ENCODE data around the gene TMEM59.
"Not testable (repeated sequence)": the region's sequence is repeated elsewhere in the genome, so short reads cannot be mapped to it uniquely, and the experiment has no call there.

TMEM59 gene

DNA sequence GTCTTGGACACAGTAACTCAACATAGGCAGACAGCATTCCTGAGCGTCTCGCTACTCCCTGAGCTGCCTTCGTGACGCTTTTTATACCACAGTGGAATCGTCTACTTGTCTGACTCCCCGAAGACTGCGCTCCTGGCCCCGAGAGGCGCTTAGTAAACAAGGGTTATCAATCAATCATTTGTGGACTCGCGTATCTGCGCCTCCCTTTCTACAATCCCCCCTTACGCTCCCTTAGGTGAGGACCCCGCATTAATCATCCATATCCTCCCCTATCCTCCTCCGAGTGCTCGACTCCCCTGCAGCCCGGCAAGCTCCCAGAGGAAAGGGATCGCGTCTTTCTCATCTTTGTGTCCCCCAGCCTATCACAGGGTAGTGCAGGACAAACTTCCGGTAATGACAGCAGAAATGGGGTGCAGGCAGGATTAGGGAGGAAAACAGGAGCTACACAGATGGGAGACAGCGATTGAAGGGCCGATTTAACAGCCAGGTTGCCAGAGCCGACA lies 522 bp downstream of the TMEM59 start:
- DNase-seq = peak; percentile 15 to 47

DNA sequence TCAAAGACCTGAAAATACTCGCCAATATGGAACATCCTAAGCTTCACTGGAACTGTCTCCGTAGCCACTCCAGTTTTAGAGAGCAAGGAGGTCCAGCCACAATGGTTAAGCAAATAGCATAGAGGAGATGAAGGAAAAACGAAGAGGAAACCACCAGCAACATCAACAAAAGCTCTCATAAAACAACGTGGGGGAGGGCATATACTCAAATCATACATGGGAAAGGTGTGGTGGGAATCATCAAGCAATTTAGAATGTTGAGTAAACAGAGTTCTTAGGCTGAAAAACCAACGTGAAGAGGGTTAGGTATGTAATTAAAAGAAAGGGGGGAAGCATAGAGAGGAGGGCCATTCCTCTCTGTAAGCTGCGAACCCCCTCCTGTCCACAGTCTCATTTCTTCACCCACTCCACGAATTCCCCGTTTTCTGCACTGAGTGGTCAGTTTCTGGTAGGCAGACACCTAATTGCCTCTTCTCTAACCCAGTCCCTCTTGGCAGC lies 1.0 kb downstream of the TMEM59 start:
- DNase-seq = no peak

DNA sequence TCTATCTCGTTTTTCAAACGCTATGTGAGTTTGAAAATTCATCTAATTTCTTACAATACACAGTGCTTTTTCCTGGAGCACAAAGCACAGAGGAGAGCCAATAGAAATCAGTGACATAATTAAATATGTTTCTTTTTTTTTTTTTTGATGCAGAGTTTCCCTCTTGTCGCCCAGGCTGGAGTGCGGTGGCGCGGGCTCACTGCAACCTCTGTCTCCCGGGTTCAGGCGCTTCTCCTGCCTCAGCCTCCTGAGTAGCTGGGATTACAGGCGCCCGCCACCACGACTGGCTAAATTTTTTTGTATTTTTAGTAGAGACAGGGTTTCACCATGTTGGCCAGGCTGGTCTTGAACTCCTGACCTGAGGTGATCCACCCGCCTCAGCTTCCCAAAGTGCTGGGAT lies 2.6 kb downstream of the TMEM59 start:
- not testable (repeated sequence) for DNase-seq

DNA sequence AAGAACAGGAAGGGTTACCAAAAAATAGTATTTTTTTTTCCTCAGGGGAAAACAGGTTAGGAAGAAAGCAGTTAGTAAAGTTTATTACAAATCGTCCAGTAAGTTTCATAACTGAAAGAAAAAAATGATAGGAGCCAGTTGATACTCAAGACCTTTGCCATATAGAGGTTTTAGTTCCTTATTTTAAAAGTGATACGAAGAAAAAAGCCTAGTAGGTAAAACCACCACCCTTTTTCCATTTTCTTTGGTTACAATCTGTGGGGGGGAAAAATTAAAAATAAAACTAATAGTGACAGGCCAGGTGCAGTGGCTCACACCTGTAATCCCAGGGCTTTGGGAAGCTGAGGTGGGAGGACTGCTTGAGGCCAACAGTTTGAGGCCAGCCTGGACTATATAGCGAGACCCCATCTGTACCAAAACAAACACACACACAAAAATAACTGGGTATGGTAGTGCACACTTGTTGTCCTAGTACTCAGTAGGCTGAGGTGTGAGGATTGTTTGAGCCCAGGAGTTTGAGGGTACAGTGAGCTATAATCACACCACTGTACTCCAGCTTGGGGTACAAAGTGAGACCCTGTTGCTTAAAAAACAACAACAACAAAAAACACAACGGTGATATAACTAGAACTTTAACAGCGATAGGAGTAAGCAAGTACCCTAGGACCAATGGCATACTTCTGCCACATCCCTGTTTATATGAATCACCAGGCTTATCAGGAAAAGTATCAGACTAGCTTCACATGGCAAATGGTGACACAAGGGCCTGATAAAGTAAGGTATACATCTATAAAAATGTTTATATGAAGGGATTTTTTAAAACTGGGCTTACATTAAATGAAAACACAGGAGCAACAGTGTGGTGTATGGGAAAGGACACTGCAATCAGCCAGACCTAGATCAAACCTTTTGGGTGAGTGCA lies 5.4 kb downstream of the TMEM59 start:
- no peak for DNase-seq

DNA sequence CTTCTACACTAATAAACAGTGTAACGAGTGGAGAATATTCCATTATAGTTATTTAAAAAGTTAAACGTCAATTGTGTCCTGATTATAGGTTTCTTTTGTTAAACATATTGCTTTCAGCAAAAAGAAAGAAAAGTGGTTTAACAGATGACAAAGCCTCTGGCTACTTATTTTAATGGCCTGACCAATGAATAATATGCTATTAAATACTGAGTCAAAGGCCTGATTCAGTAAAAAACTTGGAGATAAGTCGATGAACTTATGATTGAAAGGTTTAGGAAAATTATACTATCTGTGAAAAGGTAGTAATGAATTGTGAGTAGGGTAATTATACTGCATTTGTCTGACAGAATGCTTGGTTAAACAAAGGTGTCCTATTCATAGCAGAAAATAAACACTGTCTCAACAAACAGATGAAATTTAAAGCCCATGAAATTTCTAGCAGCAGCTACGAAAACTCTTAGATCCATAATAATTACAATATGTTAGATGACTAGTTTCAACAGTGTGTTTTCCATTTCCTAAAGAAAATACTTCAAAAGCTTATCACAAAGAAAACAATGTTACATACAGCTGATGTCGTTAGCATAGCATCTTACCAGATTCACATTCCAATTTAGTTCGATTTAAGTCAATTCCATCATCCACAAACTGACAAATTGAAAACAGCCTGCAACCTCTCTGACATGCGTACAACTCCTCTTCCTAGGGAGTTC lies 6.2 kb downstream of the TMEM59 start:
- DNase-seq = no peak

- DNase-seq = peak in 1 of 2 donors; percentile 48
These were observed 7.5 kb downstream of the TMEM59 start for GRCh38 chr1:54045496-54045895.

DNA sequence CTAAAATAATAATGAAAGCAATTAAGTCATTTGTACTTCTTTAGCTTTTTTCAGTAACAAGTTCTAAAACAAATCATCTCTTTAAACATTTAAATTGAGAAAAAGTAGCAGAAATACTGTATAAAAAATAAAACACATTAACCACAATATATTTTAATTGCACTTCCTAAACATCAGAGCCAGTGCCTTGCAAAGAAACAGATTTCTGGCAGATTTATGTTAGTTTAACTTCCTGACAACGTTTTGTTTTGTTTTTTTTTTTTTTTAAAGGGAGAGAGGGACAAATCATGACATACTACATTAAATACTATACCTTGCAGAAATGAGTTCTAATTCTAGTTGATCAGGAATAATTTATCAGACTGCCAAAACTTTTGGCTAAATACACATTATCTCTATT lies 11.2 kb downstream of the TMEM59 start:
- DNase-seq = no peak

GRCh38 chr1:54037476-54037875 lies 15.5 kb downstream of the TMEM59 start:
- no peak for DNase-seq

- DNase-seq = peak in 1 of 2 donors; percentile 77
These were observed 24.4 kb downstream of the TMEM59 start for GRCh38 chr1:54028306-54029251.

GRCh38 chr1:54027848-54028247 lies 25.2 kb downstream of the TMEM59 start:
- DNase-seq = no peak

- not testable (repeated sequence) for DNase-seq
These were observed 28.2 kb downstream of the TMEM59 start for GRCh38 chr1:54024811-54025210.

- DNase-seq = no peak
These were observed 28.6 kb downstream of the TMEM59 start for GRCh38 chr1:54024358-54024757.

- not testable (repeated sequence) for DNase-seq
These were observed 33.3 kb downstream of the TMEM59 start for GRCh38 chr1:54019562-54020176.

GRCh38 chr1:54018635-54019034 lies 34.4 kb downstream of the TMEM59 start:
- no peak for DNase-seq

- DNase-seq = no peak
These were observed 35.0 kb downstream of the TMEM59 start, which contains the start of gene LDLRAD1 for GRCh38 chr1:54017979-54018378. Gene LDLRAD1 (minus strand): TSS chr1:54018186. CDS start chr1:54018112, 74 bp downstream.

DNA sequence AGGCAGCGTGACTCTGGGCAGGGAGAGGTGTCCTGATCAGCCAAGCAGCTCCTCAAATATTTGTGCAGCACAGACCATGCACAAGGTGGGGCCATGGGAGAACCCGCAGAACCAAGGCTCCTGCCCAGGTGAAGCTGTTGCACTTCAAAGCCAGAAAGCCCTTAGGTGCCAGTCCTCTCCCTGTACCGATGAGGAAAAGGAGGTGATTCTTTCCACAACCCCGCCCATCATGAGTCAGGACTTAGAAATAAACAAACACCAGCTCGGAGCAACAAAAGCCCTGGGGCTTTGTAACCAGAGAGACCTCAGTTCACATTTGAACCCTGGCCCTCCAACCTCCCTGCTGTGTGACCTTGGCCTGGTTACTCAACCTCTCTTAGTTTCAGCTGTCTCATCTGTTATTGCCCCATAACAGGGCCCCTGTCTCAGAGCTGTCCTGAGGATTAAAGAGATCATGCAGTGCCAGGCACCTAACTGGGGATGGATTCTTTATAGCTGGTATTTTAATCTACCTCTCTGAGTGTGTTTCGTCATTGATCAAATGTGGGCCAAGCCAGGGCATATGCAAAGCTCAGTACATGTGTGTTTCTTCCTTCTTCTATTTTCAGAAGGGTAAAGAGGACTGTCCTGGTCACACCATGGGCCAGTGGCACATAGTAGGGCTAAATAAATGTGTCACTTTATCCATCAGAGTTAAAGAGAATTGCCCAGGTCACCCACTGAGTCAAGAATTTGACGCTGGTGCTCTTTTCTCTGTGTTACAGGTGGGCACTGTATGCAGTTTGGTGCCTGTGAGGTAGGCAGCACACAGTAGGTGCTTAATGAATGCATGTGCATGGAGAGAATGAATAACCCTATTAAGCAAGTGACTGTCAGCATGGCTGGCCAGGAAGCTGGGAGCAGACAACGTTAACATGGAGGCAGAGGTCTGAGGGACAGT lies 36.4 kb downstream of the TMEM59 start:
- no peak for DNase-seq

- DNase-seq = no peak
These were observed 38.9 kb downstream of the TMEM59 start for GRCh38 chr1:54014009-54014629.

DNA sequence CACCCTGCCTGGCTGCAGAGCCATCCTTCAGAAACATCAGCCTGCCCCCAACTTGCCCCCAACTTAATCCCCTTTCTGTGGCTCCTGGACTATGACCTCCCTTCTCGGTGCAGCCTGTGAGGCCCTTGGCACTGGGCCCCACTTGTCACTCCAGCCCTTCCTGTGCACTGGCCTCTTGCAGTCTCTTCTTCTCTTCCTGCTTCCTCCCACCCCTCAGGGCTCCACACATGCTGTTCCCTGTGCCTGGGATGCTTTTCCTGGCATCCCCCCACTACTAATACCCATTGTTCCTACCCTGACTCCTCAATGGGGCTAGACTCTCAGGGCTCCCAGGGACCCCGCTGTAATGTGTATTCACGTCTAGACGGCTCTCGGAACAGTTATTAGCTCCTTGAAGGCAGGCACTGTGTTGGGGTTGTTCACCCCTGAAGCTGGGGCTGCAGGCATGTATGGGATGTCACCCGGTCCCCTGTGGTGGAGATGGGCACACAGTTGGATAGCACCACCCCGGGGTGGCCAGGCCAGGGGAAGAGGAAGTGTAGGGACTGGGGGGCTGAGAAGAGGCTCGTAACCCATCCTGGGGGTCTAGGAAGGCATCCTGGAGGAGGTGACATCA lies 39.5 kb downstream of the TMEM59 start:
- no peak for DNase-seq

DNA sequence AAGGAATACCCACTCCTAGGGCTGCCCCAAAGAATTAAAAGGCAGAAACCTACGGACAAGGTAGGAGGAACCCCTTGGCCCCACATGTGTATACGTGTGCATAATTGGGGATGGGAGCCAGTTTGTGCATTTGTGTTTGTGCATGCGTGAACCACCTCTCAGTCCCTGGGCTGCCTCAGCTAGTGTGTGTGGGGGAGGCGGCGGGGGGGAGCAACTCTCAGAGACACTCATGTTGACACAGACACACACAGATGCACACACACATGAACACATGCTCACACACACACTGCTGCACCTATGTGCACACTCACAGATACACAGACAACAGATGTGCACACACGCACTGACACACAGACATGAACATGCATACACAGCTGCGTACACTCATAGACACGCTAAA lies 40.1 kb downstream of the TMEM59 start:
- no peak for DNase-seq

- DNase-seq = no peak
These were observed 41.0 kb downstream of the TMEM59 start for GRCh38 chr1:54012008-54012325.
